K562 (cell line): Measurements from ENCODE around the gene TMPRSS9. TPM values are rescaled to one million over a fixed set of nuclear protein-coding genes. Genes with fewer than 3 reads are reported as not detected.

ENCODE experiments used
- BACH1 ChIP-seq: fragments of 200-800 bp; sonication (Bioruptor generic); IDR thresholded peaks from 2 replicates; pipeline ENCODE4 v1.6.1; 2016; ENCODE audit warnings: missing genetic modification characterization, missing compliant biosample characterization
- BMI1 ChIP-seq: fragments of 150-350 bp; IDR thresholded peaks from 2 replicates; pipeline ENCODE4 v1.6.1; 2014; ENCODE audit warnings: low read length
- CBFA2T2 ChIP-seq: fragments of 450-650 bp; conservative IDR thresholded peaks from 2 replicates; pipeline ENCODE4 v1.6.1; 2017; ENCODE audit warnings: mild to moderate bottlenecking
- CEBPB ChIP-seq: fragments of 450-650 bp; IDR thresholded peaks from 2 replicates; pipeline ENCODE4 v1.6.1; 2016; ENCODE audit warnings: missing genetic modification characterization, missing compliant biosample characterization
- CSDE1 ChIP-seq, 2 experiments: fragments of 450-650 bp; IDR thresholded peaks; 2 replicates each; pipeline ENCODE4 v1.6.1; 2016; ENCODE audit warnings: mild to moderate bottlenecking in 1 of 2
- FOXA1 ChIP-seq: fragments of 450-650 bp; IDR thresholded peaks from 2 replicates; pipeline ENCODE4 v1.6.1; 2016; ENCODE audit warnings: mild to moderate bottlenecking, borderline replicate concordance
- NR2F6 ChIP-seq: fragments of 450-650 bp; formaldehyde crosslinking; IDR thresholded peaks from 2 replicates; pipeline ENCODE4 v1.4.0; 2020; ENCODE audit warnings: mild to moderate bottlenecking
- PYGO2 ChIP-seq: fragments of 450-650 bp; IDR thresholded peaks from 2 replicates; pipeline ENCODE4 v1.6.1; 2016; ENCODE audit warnings: mild to moderate bottlenecking, missing genetic modification characterization, moderate library complexity, missing compliant biosample characterization
- RFX7 ChIP-seq: fragments of 250-450 bp; sonication (Bioruptor Pico); IDR thresholded peaks from 2 replicates; pipeline ENCODE4 v1.5.1; 2021; ENCODE audit warnings: mild to moderate bottlenecking
- ZEB2 ChIP-seq: fragments of 450-650 bp; IDR thresholded peaks from 2 replicates; pipeline ENCODE4 v1.6.1; 2016
- polyA plus RNA-seq, 8 experiments: library from polyadenylated mRNA; depleted of rRNA in 4 of 8; stranded (reverse) in 5 of 8; unstranded in 3 of 8; fragments of >200 nt; fragmentation: Nextera tagmentation in 2 of 8; fragmentation: Illumina TruSeq in 1 of 8; extraction: Ambion mirVana in 2 of 8; extraction: Trizol in 1 of 8; gene quantifications; 2 replicates each; pipeline versions ENCODE4 v1.2.1 to v1.2.3, GENCODE V29; 2011 to 2014; ENCODE audit warnings: inconsistent platforms in 1 of 8, missing spikeins in 1 of 8
- total RNA-seq, 7 experiments: library from RNA; depleted of rRNA in 6 of 7; stranded (reverse); fragments of >200 nt in 6 of 7; fragmentation: Illumina TruSeq in 2 of 7; extraction: Trizol in 2 of 7; gene quantifications; 2 replicates each; pipeline versions ENCODE4 v1.2.1 to v1.2.3, GENCODE V29; 2011 to 2021; ENCODE audit warnings: low replicate concordance in 1 of 7
- TF ChIP-seq, protein P1 (sequence below): fragments of 450-650 bp; IDR thresholded peaks from 2 replicates; pipeline ENCODE4 v1.6.1; 2014; ENCODE audit warnings: low read depth, mild to moderate bottlenecking, moderate library complexity, borderline replicate concordance
- TF ChIP-seq, protein P2 (sequence below): sonication (generic); formaldehyde crosslinking; IDR thresholded peaks from 2 replicates; pipeline ENCODE4 v1.8.1; 2023; ENCODE audit warnings: mild to moderate bottlenecking, missing genetic modification reagents, moderate library complexity
- TF ChIP-seq, protein P3 (sequence below): fragments of 250-450 bp; sonication (Bioruptor Pico); IDR thresholded peaks from 2 replicates; pipeline ENCODE4 v1.8.0; 2022; ENCODE audit warnings: inconsistent platforms
- TF ChIP-seq, protein P4 (sequence below): sonication (generic); formaldehyde crosslinking; IDR thresholded peaks from 2 replicates; pipeline ENCODE4 v1.8.0; 2022; ENCODE audit warnings: mild to moderate bottlenecking, missing genetic modification reagents
- TF ChIP-seq, protein P5 (sequence below): sonication (generic); formaldehyde crosslinking; IDR thresholded peaks from 2 replicates; pipeline ENCODE4 v1.8.1; 2023; ENCODE audit warnings: mild to moderate bottlenecking, missing genetic modification reagents
- TF ChIP-seq, protein P6 (sequence below): fragments of 250-450 bp; sonication (Bioruptor Pico); IDR thresholded peaks from 2 replicates; pipeline ENCODE4 v1.5.0; 2021; ENCODE audit warnings: mild to moderate bottlenecking, borderline replicate concordance

The TMPRSS9 gene
- total and polyA plus RNA-seq, 9 of the 15 experiments (the other 6 are each of a cell fraction or from before 2014, with no cell fraction given): 0.01 to 0.03 TPM; not detected in 7

DNA sequence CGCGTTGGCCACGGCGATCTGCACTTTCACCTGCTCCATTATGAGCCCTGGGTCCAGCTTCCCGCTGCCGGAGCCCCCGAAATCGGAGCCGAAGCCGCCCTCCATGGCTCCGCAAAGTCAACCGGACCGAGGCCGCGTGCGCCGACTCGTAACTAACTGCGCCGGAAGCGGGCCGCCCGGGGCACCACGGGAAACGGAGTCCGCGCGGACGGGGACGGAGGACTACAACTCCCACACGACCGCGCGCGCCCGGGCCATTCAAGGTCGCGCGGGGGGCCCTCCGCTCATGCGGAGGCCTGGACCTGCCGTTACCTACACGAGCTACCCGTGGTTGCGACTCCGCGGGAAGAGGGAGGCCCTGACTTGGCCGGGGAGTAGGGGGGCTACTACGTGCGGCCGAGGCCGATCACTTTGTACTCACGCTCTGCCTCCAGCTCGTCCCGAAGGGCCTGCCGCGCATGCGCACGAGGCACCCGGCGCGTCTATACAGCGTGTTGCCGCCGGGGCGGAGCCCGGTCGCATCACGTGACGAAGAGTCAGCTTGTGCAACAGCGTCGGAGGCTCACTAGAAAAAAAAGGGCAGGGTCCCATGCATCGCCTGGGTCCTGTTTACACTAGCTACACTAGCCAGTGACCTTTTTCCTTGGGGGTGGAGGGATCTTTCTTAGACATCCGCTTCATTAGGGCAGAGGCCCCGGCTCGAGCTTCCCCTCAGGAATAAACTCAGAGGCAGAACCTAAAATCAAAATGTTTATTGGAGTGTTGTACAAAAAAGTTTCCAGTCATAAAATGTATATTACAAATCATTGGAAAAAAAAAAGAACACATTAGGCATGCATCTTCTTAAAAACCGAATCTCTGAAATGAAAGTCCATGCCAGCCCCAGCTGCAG is 67.6 kb downstream of the TMPRSS9 start, which contains the start of gene TIMM13 (continued):
- TF ChIP-seq BMI1 (no peak), RFX7 (CRISPR knock-in tag) (0 out of 2 replicates have a peak, but pooled peaks have one; percentile 22), NR2F6 (CRISPR knock-in tag) (no peak), CSDE1 (IDR thresholded peaks at IDR 0.05) (no peak), CBFA2T2 (peak; percentile 90), FOXA1 (no peak), PYGO2 (no peak), CEBPB (tag) (peak; percentile 99), ZEB2 (no peak), BACH1 (tag) (no peak)
- TF ChIP-seq, protein P1, sequence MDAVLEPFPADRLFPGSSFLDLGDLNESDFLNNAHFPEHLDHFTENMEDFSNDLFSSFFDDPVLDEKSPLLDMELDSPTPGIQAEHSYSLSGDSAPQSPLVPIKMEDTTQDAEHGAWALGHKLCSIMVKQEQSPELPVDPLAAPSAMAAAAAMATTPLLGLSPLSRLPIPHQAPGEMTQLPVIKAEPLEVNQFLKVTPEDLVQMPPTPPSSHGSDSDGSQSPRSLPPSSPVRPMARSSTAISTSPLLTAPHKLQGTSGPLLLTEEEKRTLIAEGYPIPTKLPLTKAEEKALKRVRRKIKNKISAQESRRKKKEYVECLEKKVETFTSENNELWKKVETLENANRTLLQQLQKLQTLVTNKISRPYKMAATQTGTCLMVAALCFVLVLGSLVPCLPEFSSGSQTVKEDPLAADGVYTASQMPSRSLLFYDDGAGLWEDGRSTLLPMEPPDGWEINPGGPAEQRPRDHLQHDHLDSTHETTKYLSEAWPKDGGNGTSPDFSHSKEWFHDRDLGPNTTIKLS: peak; percentile 86
- TF ChIP-seq, protein P2, sequence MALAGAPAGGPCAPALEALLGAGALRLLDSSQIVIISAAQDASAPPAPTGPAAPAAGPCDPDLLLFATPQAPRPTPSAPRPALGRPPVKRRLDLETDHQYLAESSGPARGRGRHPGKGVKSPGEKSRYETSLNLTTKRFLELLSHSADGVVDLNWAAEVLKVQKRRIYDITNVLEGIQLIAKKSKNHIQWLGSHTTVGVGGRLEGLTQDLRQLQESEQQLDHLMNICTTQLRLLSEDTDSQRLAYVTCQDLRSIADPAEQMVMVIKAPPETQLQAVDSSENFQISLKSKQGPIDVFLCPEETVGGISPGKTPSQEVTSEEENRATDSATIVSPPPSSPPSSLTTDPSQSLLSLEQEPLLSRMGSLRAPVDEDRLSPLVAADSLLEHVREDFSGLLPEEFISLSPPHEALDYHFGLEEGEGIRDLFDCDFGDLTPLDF (CRISPR knock-in tag): peak; percentile 82; the same call in 1 of the 2 replicates
- TF ChIP-seq, protein P3, sequence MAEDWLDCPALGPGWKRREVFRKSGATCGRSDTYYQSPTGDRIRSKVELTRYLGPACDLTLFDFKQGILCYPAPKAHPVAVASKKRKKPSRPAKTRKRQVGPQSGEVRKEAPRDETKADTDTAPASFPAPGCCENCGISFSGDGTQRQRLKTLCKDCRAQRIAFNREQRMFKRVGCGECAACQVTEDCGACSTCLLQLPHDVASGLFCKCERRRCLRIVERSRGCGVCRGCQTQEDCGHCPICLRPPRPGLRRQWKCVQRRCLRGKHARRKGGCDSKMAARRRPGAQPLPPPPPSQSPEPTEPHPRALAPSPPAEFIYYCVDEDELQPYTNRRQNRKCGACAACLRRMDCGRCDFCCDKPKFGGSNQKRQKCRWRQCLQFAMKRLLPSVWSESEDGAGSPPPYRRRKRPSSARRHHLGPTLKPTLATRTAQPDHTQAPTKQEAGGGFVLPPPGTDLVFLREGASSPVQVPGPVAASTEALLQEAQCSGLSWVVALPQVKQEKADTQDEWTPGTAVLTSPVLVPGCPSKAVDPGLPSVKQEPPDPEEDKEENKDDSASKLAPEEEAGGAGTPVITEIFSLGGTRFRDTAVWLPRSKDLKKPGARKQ (CRISPR knock-in tag): no peak
- TF ChIP-seq, protein P4, sequence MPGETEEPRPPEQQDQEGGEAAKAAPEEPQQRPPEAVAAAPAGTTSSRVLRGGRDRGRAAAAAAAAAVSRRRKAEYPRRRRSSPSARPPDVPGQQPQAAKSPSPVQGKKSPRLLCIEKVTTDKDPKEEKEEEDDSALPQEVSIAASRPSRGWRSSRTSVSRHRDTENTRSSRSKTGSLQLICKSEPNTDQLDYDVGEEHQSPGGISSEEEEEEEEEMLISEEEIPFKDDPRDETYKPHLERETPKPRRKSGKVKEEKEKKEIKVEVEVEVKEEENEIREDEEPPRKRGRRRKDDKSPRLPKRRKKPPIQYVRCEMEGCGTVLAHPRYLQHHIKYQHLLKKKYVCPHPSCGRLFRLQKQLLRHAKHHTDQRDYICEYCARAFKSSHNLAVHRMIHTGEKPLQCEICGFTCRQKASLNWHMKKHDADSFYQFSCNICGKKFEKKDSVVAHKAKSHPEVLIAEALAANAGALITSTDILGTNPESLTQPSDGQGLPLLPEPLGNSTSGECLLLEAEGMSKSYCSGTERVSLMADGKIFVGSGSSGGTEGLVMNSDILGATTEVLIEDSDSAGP: no peak
- TF ChIP-seq, protein P5, sequence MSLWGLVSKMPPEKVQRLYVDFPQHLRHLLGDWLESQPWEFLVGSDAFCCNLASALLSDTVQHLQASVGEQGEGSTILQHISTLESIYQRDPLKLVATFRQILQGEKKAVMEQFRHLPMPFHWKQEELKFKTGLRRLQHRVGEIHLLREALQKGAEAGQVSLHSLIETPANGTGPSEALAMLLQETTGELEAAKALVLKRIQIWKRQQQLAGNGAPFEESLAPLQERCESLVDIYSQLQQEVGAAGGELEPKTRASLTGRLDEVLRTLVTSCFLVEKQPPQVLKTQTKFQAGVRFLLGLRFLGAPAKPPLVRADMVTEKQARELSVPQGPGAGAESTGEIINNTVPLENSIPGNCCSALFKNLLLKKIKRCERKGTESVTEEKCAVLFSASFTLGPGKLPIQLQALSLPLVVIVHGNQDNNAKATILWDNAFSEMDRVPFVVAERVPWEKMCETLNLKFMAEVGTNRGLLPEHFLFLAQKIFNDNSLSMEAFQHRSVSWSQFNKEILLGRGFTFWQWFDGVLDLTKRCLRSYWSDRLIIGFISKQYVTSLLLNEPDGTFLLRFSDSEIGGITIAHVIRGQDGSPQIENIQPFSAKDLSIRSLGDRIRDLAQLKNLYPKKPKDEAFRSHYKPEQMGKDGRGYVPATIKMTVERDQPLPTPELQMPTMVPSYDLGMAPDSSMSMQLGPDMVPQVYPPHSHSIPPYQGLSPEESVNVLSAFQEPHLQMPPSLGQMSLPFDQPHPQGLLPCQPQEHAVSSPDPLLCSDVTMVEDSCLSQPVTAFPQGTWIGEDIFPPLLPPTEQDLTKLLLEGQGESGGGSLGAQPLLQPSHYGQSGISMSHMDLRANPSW: peak; percentile 85
- TF ChIP-seq, protein P6, sequence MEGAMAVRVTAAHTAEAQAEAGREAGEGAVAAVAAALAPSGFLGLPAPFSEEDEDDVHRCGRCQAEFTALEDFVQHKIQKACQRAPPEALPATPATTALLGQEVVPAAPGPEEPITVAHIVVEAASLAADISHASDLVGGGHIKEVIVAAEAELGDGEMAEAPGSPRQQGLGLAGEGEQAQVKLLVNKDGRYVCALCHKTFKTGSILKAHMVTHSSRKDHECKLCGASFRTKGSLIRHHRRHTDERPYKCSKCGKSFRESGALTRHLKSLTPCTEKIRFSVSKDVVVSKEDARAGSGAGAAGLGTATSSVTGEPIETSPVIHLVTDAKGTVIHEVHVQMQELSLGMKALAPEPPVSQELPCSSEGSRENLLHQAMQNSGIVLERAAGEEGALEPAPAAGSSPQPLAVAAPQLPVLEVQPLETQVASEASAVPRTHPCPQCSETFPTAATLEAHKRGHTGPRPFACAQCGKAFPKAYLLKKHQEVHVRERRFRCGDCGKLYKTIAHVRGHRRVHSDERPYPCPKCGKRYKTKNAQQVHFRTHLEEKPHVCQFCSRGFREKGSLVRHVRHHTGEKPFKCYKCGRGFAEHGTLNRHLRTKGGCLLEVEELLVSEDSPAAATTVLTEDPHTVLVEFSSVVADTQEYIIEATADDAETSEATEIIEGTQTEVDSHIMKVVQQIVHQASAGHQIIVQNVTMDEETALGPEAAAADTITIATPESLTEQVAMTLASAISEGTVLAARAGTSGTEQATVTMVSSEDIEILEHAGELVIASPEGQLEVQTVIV (CRISPR knock-in tag): no peak
